HUES48 (cell line): ENCODE results near the gene PAWR.
A peak's percentile ranks its signal among the peaks of the same experiment; 100 is the strongest.
"Not testable (repeated sequence)": the region's sequence is repeated elsewhere in the genome, so short reads cannot be mapped to it uniquely, and the experiment has no call there.

Experiments used
- H3K27ac ChIP-seq: one replicate; pipeline ENCODE4 v1.7.0; 2013; ENCODE audit warnings: low read depth, low read length, inconsistent platforms
- H3K27me3 ChIP-seq: 2 replicates; pipeline ENCODE4 v1.6.1; 2013; ENCODE audit warnings: mild to moderate bottlenecking, low read length; ENCODE audit not compliant: control insufficient read depth, insufficient read depth
- H3K36me3 ChIP-seq: 2 replicates; pipeline ENCODE4 v1.6.1; 2013; ENCODE audit warnings: low read length; ENCODE audit not compliant: control insufficient read depth, insufficient read depth
- H3K4me1 ChIP-seq: 2 replicates; pipeline ENCODE4 v1.6.1; 2013; ENCODE audit warnings: mild to moderate bottlenecking, low read length; ENCODE audit not compliant: control insufficient read depth, insufficient read depth
- H3K4me3 ChIP-seq: 2 replicates; pipeline ENCODE4 v1.5.1; 2013; ENCODE audit warnings: mild to moderate bottlenecking, low read depth, low read length
- H3K9ac ChIP-seq: 2 replicates; pipeline ENCODE4 v1.6.1; 2013; ENCODE audit warnings: mild to moderate bottlenecking, low read depth, low read length, moderate library complexity
- H3K9me3 ChIP-seq: 2 replicates; pipeline ENCODE4 v1.6.1; 2013; ENCODE audit warnings: low read length; ENCODE audit not compliant: control insufficient read depth, insufficient read depth

PAWR gene

GRCh38 chr12:79685068-79685467 lies 5.7 kb downstream of the PAWR start:
- H3K36me3 ChIP-seq, result peaks cover 22% of the 10 kb centered on the region
- peaks cover 48% of the 10 kb centered on the region for H3K4me1 ChIP-seq
- H3K27ac ChIP-seq, result no peak overlapping the region
- H3K9ac ChIP-seq, result no peak overlapping the region
- H3K4me3 ChIP-seq, result no peak overlapping the region; the same call in 1 of the 2 replicates
- no peaks in the 10 kb centered on the region for H3K27me3 ChIP-seq
- no peaks in the 10 kb centered on the region for H3K9me3 ChIP-seq

- H3K9ac ChIP-seq, H3K4me3 ChIP-seq, H3K27me3 ChIP-seq, H3K27ac ChIP-seq, H3K9me3 ChIP-seq: not testable (repeated sequence)
- Histone ChIP-seq H3K36me3 (peaks cover 22% of the 10 kb centered on the region), H3K4me1 (peaks cover 55% of the 10 kb centered on the region)
Observed at GRCh38 chr12:79684338-79684737, 6.4 kb downstream of the PAWR start.

- Histone ChIP-seq H3K27me3 (no peaks in the 10 kb centered on the region), H3K4me3 (no peak overlapping the region), H3K9ac (no peak overlapping the region), H3K9me3 (no peaks in the 10 kb centered on the region), H3K36me3 (peaks cover 16% of the 10 kb centered on the region), H3K4me1 (peaks cover 62% of the 10 kb centered on the region), H3K27ac (peak overlapping the region; percentile 32)
Observed at GRCh38 chr12:79682593-79682992, 8.2 kb downstream of the PAWR start.

GRCh38 chr12:79681008-79681590 lies 9.7 kb downstream of the PAWR start:
- Histone ChIP-seq H3K4me3 (no peak overlapping the region), H3K9ac (no peak overlapping the region), H3K36me3 (peaks cover 13% of the 10 kb centered on the region; the same call in 1 of the 2 replicates), H3K4me1 (peaks cover 48% of the 10 kb centered on the region), H3K27me3 (no peaks in the 10 kb centered on the region), H3K27ac (no peak overlapping the region), H3K9me3 (no peaks in the 10 kb centered on the region)

GRCh38 chr12:79680051-79680450 lies 10.7 kb downstream of the PAWR start:
- no peaks in the 10 kb centered on the region for H3K9me3 ChIP-seq
- peaks cover 44% of the 10 kb centered on the region for H3K4me1 ChIP-seq
- H3K27ac ChIP-seq, result no peak overlapping the region
- H3K4me3 ChIP-seq, result no peak overlapping the region
- no peaks in the 10 kb centered on the region for H3K27me3 ChIP-seq
- H3K9ac ChIP-seq, result no peak overlapping the region
- peaks cover 13% of the 10 kb centered on the region; the same call in 1 of the 2 replicates for H3K36me3 ChIP-seq

- peaks cover 10% of the 10 kb centered on the region; the same call in 1 of the 2 replicates for H3K36me3 ChIP-seq
- no peak overlapping the region for H3K4me3 ChIP-seq
- H3K4me1 ChIP-seq, result peaks cover 56% of the 10 kb centered on the region
- no peaks in the 10 kb centered on the region for H3K9me3 ChIP-seq
- no peak overlapping the region for H3K9ac ChIP-seq
- H3K27ac ChIP-seq, result no peak overlapping the region
- no peaks in the 10 kb centered on the region for H3K27me3 ChIP-seq
Observed at GRCh38 chr12:79678306-79678705, 12.5 kb downstream of the PAWR start.

GRCh38 chr12:79677672-79678071 lies 13.1 kb downstream of the PAWR start:
- H3K4me1 ChIP-seq, result peaks cover 54% of the 10 kb centered on the region
- no peaks in the 10 kb centered on the region for H3K9me3 ChIP-seq

GRCh38 chr12:79676579-79676978 lies 14.2 kb downstream of the PAWR start:
- peaks cover 10% of the 10 kb centered on the region; the same call in 1 of the 2 replicates for H3K36me3 ChIP-seq
- no peak overlapping the region for H3K4me3 ChIP-seq
- no peak overlapping the region for H3K27ac ChIP-seq
- H3K27me3 ChIP-seq, result no peaks in the 10 kb centered on the region
- H3K4me1 ChIP-seq, result peaks cover 53% of the 10 kb centered on the region
- no peak overlapping the region for H3K9ac ChIP-seq
- no peaks in the 10 kb centered on the region for H3K9me3 ChIP-seq

More at GRCh38 chr12:79677672-79678071, 13.1 kb downstream of the PAWR start:
- peaks cover 10% of the 10 kb centered on the region; the same call in 1 of the 2 replicates for H3K36me3 ChIP-seq
- no peak overlapping the region for H3K9ac ChIP-seq
- no peak overlapping the region for H3K27ac ChIP-seq
- no peak overlapping the region for H3K4me3 ChIP-seq
- H3K27me3 ChIP-seq, result no peaks in the 10 kb centered on the region

GRCh38 chr12:79674629-79675028 lies 16.1 kb downstream of the PAWR start:
- Histone ChIP-seq H3K4me1 (peaks cover 59% of the 10 kb centered on the region), H3K9me3 (no peaks in the 10 kb centered on the region), H3K27ac (peak overlapping the region; percentile 74), H3K27me3 (no peaks in the 10 kb centered on the region), H3K36me3 (peaks cover 6% of the 10 kb centered on the region; the same call in 1 of the 2 replicates), H3K4me3 (no peak overlapping the region), H3K9ac (no peak overlapping the region)

- Histone ChIP-seq H3K4me3 (peak overlapping the region; percentile 3; the same call in 1 of the 2 replicates), H3K27ac (peak overlapping the region; percentile 74), H3K9ac (no peak overlapping the region), H3K36me3 (peaks cover 6% of the 10 kb centered on the region), H3K9me3 (no peaks in the 10 kb centered on the region), H3K4me1 (peaks cover 61% of the 10 kb centered on the region), H3K27me3 (no peaks in the 10 kb centered on the region)
Observed at GRCh38 chr12:79673354-79673753, 17.4 kb downstream of the PAWR start.

- Histone ChIP-seq H3K27me3 (no peaks in the 10 kb centered on the region), H3K9ac (no peak overlapping the region), H3K4me3 (no peak overlapping the region), H3K27ac (no peak overlapping the region), H3K36me3 (peaks cover 29% of the 10 kb centered on the region), H3K9me3 (no peaks in the 10 kb centered on the region), H3K4me1 (peaks cover 46% of the 10 kb centered on the region)
Observed at GRCh38 chr12:79668113-79668512, 22.7 kb downstream of the PAWR start.
